AG09309 (cell line): ENCODE results near the gene AGPAT3.

Experiments
- DNase-seq: peaks from one replicate; pipeline ENCODE4 v3.0.0-alpha.2; 2010; ENCODE audit warnings: low read depth
- H3K4me3 ChIP-seq: 2 replicates; pipeline ENCODE4 v1.5.1; 2011; ENCODE audit warnings: mild to moderate bottlenecking, low read depth, low read length, moderate library complexity; ENCODE audit not compliant: control insufficient read depth
- TF ChIP-seq, protein P1 (sequence below): IDR thresholded peaks from 2 replicates; pipeline ENCODE4 v1.5.1; 2011; ENCODE audit warnings: mild to moderate bottlenecking, low read depth, low read length, inconsistent platforms; ENCODE audit not compliant: insufficient read depth, control insufficient read depth; ENCODE audit errors: missing control alignments

Gene AGPAT3

DNA sequence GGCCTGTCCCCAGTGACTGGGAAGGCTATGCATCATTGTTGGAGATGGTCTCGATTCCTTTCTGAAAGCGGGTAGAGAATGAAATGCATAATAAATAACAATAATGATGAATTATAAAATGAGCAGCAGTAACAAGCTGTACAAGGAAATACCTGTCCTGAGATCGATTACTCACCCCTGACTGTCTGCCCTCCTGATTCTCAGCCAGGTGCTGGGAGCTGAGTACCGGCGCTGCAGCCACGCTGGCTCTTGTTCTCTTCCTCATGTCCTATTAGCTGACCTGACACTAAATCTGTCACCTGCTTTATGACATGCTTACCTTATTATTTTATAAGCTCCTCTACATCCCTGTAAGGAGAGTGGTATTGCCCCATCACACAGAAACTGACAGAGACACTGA is 3.4 kb downstream of the AGPAT3 start:
- H3K4me3 ChIP-seq: no peak overlapping the region
- TF ChIP-seq, protein P1, sequence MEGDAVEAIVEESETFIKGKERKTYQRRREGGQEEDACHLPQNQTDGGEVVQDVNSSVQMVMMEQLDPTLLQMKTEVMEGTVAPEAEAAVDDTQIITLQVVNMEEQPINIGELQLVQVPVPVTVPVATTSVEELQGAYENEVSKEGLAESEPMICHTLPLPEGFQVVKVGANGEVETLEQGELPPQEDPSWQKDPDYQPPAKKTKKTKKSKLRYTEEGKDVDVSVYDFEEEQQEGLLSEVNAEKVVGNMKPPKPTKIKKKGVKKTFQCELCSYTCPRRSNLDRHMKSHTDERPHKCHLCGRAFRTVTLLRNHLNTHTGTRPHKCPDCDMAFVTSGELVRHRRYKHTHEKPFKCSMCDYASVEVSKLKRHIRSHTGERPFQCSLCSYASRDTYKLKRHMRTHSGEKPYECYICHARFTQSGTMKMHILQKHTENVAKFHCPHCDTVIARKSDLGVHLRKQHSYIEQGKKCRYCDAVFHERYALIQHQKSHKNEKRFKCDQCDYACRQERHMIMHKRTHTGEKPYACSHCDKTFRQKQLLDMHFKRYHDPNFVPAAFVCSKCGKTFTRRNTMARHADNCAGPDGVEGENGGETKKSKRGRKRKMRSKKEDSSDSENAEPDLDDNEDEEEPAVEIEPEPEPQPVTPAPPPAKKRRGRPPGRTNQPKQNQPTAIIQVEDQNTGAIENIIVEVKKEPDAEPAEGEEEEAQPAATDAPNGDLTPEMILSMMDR: no peak
- DNase-seq: no peak

DNA sequence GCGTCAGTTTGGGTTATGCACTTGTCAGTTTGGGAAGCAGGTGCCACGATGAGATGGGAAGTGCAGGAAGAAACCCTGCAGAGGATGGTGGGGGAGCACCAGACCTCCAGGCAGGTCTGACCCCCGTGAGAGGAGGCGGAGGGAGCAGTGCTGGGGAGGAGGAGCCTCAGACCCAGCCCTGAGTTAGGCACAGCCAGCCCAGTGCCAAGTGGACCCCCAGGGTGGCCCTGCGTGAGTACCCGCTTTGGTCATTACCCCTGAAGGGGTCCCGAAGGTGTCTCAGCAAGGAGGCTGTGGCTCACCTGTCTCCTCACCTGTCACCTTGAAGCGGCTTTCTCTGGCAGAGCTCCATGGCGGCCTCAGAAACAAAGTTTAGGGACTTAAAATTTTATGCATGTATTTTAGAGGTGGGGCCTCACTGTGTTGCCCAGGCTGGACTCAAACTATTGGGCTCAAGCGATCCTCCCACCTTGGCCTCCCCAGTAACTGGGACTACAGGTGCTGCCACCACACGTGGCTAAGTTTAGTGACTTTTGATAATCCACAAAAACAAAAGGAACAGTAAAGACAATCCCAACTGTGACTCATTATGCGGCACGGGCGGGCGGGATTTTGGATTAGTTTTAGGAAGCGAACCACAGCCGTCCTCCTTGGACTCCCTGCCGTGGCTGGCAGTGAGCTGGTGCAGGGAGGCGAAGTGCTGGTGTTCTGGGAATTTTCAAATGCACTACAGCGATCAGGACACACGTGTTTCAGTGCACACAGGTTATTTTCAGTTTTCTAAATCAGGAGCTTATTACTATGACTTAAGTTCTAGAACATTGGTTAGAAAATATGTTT is 4.7 kb downstream of the AGPAT3 start:
- TF ChIP-seq, protein P1: no peak
- DNase-seq: no peak
- H3K4me3 ChIP-seq: no peak overlapping the region

DNA sequence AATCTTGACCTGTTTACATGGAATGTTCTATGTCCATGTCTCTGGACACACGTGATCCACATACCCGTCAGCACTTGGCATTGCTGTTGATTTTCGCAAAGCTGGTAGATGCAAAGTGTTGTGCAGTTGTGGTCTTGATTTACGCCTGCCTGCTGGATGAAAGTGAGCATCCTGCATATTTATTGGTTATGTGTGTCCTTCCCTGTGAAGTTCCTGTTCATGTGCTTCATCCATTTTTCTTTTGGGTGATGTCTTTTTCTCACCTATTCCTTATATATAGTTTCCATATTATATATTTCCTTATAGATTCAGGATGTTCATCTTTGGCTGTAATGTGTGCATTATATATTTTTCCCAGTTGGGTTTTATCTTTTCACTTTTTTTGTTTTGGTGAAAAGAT is 6.5 kb downstream of the AGPAT3 start:
- TF ChIP-seq, protein P1: no peak
- no peak overlapping the region for H3K4me3 ChIP-seq
- no peak for DNase-seq

DNA sequence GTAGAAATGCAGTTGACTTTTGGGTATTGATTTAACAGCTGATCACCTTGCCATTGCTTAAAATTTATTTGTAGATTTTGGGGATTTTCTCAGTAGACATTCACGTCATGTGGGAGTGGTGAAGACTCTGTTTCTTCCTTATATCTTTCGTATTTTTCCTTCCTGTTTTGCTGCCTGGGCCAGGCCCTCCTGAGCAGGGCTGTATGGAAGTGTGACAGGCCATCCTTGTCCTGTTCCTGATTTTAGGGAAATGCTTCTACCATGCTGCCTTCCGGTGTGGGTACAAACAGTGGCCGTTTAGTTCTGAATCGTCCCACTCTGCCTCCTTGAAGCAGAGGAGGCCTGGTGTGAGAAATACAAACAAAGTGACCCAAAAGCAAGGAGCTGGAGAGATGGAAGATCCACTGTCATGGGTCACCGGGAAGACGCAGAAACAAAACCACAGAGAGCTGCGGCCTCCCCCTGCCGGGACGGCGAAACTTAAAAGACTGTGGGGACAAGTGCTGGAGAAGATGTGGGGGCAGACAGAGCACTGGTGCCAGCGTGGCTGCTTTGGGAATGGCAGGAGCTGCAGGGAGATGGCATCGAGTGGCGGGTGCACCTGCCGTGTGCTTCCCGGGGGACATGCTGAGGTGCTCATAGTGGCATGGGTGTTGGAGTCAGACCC is 7.6 kb downstream of the AGPAT3 start:
- DNase-seq: no peak
- TF ChIP-seq, protein P1: no peak
- H3K4me3 ChIP-seq: no peak overlapping the region

DNA sequence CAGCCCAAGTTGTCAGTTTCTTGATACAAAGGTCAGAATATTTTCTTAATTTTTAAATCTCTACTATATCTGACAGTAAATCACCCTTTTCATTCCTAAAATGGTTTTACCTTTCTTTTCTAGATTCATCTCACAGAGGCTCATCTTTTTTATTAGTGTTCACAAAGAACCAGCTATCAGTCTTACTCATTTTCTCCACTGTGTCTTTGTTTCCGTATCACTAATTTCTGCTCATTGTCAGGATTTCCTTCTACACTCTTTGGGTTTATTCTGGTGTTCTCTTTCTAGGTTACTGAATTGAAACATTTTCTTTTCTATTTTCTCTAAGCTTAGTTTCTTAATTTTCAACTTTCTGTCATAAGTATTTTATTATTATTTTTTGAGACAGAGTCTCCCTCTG is 8.7 kb downstream of the AGPAT3 start:
- DNase-seq: no peak
- TF ChIP-seq, protein P1: no peak
- H3K4me3 ChIP-seq: no peak overlapping the region

DNA sequence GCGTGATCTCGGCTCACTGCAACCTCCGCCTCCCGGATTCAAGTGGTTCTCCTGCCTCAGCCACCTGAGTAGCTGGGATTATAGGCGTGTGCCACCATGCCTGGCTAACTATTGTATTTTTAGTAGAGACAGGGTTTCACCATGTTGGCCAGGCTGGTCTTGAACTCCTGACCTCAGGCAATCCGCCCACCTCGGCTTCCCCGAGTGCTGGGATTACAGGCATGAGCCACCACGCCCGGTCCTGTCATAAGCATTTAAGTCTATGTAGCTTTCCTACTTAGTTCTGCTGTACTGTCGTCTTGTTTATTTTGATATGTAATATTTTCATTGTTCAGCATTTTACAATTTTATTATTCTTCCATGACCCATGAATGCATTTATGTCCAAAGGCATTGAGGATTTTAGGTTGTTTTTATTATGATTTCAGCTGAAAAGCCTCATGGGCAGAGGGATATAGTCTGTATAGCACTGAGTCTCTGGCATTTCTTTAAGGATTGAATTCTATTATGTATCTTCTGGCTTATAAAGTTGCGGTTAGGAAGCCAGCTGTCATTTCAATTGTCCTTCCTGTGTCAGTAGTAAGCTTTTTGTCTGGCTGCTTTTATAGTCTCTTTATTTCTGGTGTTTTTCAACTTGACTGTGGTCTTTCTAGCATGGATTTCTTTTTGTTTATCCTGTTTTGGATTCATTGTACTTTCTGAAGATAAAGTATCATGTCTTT is 9.2 kb downstream of the AGPAT3 start:
- DNase-seq: no peak
- TF ChIP-seq, protein P1: no peak
- H3K4me3 ChIP-seq: no peak overlapping the region
